Measurements from ENCODE around the gene FAM53A.
"Not testable (repeated sequence)": the region's sequence is repeated elsewhere in the genome, so short reads cannot be mapped to it uniquely, and the experiment has no call there.

FAM53A gene

GRCh38 chr4:1607436-1608195 lies 76.5 kb downstream of the FAM53A start:
- H3K9me3 ChIP-seq; in situ Hi-C loops (cut with MboI; ENCODE audit: low sequenced_read_pairs); H3K4me1 ChIP-seq; H3K36me3 ChIP-seq (replicated peaks); DNase-seq (ENCODE audit: low spot score in 2 of 2); H3K4me3 ChIP-seq: not testable (repeated sequence)
- H3K27me3 ChIP-seq (ENCODE audit: low read depth) = peaks cover 18% of the 10 kb centered on the region; the same call in 1 of the 2 replicates

- no peaks in the 10 kb centered on the region for H3K4me1 ChIP-seq
- no peaks in the 10 kb centered on the region for H3K36me3 ChIP-seq (replicated peaks)
- DNase-seq (ENCODE audit: low spot score in 2 of 2) = no peak
- peaks cover 18% of the 10 kb centered on the region; the same call in 1 of the 2 replicates for H3K27me3 ChIP-seq (ENCODE audit: low read depth)
- H3K4me3 ChIP-seq = no peak overlapping the region
- H3K9me3 ChIP-seq = no peaks in the 10 kb centered on the region
- in situ Hi-C loops (cut with MboI; ENCODE audit: low sequenced_read_pairs) = no loop called here
Observed at GRCh38 chr4:1604706-1605205, 79.4 kb downstream of the FAM53A start.

GRCh38 chr4:1604181-1604705 lies 79.9 kb downstream of the FAM53A start:
- no peak for DNase-seq (ENCODE audit: low spot score in 2 of 2)
- H3K4me3 ChIP-seq = no peak overlapping the region
- no peaks in the 10 kb centered on the region for H3K36me3 ChIP-seq (replicated peaks)
- in situ Hi-C loops (cut with MboI; ENCODE audit: low sequenced_read_pairs) = no loop called here
- no peaks in the 10 kb centered on the region for H3K4me1 ChIP-seq
- peaks cover 18% of the 10 kb centered on the region; the same call in 1 of the 2 replicates for H3K27me3 ChIP-seq (ENCODE audit: low read depth)
- H3K9me3 ChIP-seq = no peaks in the 10 kb centered on the region

GRCh38 chr4:1603413-1604135 lies 80.5 kb downstream of the FAM53A start:
- H3K27me3 ChIP-seq (ENCODE audit: low read depth) = peaks cover 18% of the 10 kb centered on the region; the same call in 1 of the 2 replicates
- no peak for DNase-seq (ENCODE audit: low spot score in 2 of 2)

GRCh38 chr4:1602655-1603412 lies 81.3 kb downstream of the FAM53A start:
- H3K36me3 ChIP-seq (replicated peaks) = no peaks in the 10 kb centered on the region
- no peak overlapping the region for H3K4me3 ChIP-seq
- DNase-seq (ENCODE audit: low spot score in 2 of 2) = no peak
- H3K9me3 ChIP-seq = no peaks in the 10 kb centered on the region
- in situ Hi-C loops (cut with MboI; ENCODE audit: low sequenced_read_pairs) = no loop called here
- no peaks in the 10 kb centered on the region for H3K4me1 ChIP-seq
- H3K27me3 ChIP-seq (ENCODE audit: low read depth) = peaks cover 18% of the 10 kb centered on the region; the same call in 1 of the 2 replicates

More at GRCh38 chr4:1603413-1604135, 80.5 kb downstream of the FAM53A start:
- H3K4me3 ChIP-seq = no peak overlapping the region
- in situ Hi-C loops (cut with MboI; ENCODE audit: low sequenced_read_pairs) = no loop called here
- no peaks in the 10 kb centered on the region for H3K4me1 ChIP-seq
- H3K9me3 ChIP-seq = no peaks in the 10 kb centered on the region
- no peaks in the 10 kb centered on the region for H3K36me3 ChIP-seq (replicated peaks)

- H3K4me1 ChIP-seq = no peaks in the 10 kb centered on the region
- no peak overlapping the region for H3K4me3 ChIP-seq
- no peaks in the 10 kb centered on the region for H3K9me3 ChIP-seq
- in situ Hi-C loops (cut with MboI; ENCODE audit: low sequenced_read_pairs) = no loop called here
- no peak for DNase-seq (ENCODE audit: low spot score in 2 of 2)
- H3K27me3 ChIP-seq (ENCODE audit: low read depth) = peaks cover 18% of the 10 kb centered on the region; the same call in 1 of the 2 replicates
- H3K36me3 ChIP-seq (replicated peaks) = no peaks in the 10 kb centered on the region
Observed at GRCh38 chr4:1601852-1602654, 82.1 kb downstream of the FAM53A start.

GRCh38 chr4:1601533-1601835 lies 82.6 kb downstream of the FAM53A start:
- no peak for DNase-seq (ENCODE audit: low spot score in 2 of 2)
- Histone ChIP-seq H3K9me3 (no peaks in the 10 kb centered on the region), H3K36me3 (replicated peaks) (no peaks in the 10 kb centered on the region), H3K4me1 (no peaks in the 10 kb centered on the region), H3K27me3 (ENCODE audit: low read depth) (peaks cover 18% of the 10 kb centered on the region; the same call in 1 of the 2 replicates), H3K4me3 (no peak overlapping the region)
- in situ Hi-C loops (cut with MboI; ENCODE audit: low sequenced_read_pairs) = no loop called here

- Histone ChIP-seq H3K36me3 (replicated peaks) (no peaks in the 10 kb centered on the region), H3K9me3 (no peaks in the 10 kb centered on the region), H3K27me3 (ENCODE audit: low read depth) (peaks cover 18% of the 10 kb centered on the region; the same call in 1 of the 2 replicates), H3K4me3 (no peak overlapping the region), H3K4me1 (no peaks in the 10 kb centered on the region)
- in situ Hi-C loops (cut with MboI; ENCODE audit: low sequenced_read_pairs) = no loop called here
- no peak for DNase-seq (ENCODE audit: low spot score in 2 of 2)
Observed at GRCh38 chr4:1600811-1601532, 83.1 kb downstream of the FAM53A start.

- in situ Hi-C loops (cut with MboI; ENCODE audit: low sequenced_read_pairs) = no loop called here
- Histone ChIP-seq H3K27me3 (ENCODE audit: low read depth) (peaks cover 18% of the 10 kb centered on the region; the same call in 1 of the 2 replicates), H3K4me3 (no peak overlapping the region), H3K9me3 (no peaks in the 10 kb centered on the region), H3K36me3 (replicated peaks) (no peaks in the 10 kb centered on the region), H3K4me1 (no peaks in the 10 kb centered on the region)
- no peak for DNase-seq (ENCODE audit: low spot score in 2 of 2)
Observed at GRCh38 chr4:1600211-1600780, 83.8 kb downstream of the FAM53A start.

- Histone ChIP-seq H3K4me3 (no peak overlapping the region), H3K4me1 (no peaks in the 10 kb centered on the region), H3K36me3 (replicated peaks) (no peaks in the 10 kb centered on the region), H3K9me3 (no peaks in the 10 kb centered on the region), H3K27me3 (ENCODE audit: low read depth) (peaks cover 12% of the 10 kb centered on the region; the same call in 1 of the 2 replicates)
- no peak for DNase-seq (ENCODE audit: low spot score in 2 of 2)
- in situ Hi-C loops (cut with MboI; ENCODE audit: low sequenced_read_pairs) = no loop called here
Observed at GRCh38 chr4:1599491-1600210, 84.5 kb downstream of the FAM53A start.

GRCh38 chr4:1599026-1599481 lies 85.1 kb downstream of the FAM53A start:
- no peak for DNase-seq (ENCODE audit: low spot score in 2 of 2)
- Histone ChIP-seq H3K4me1 (no peaks in the 10 kb centered on the region), H3K27me3 (ENCODE audit: low read depth) (peaks cover 6% of the 10 kb centered on the region; the same call in 1 of the 2 replicates), H3K4me3 (no peak overlapping the region), H3K36me3 (replicated peaks) (no peaks in the 10 kb centered on the region), H3K9me3 (no peaks in the 10 kb centered on the region)
- in situ Hi-C loops (cut with MboI; ENCODE audit: low sequenced_read_pairs) = no loop called here
